Stimulated activated CD4-positive, alpha-beta T cell treated with anti-CD3 and anti-CD28 coated beads, Interleukin-15, amount 100 ng/mL, for 24 hours (primary cell): ENCODE results near the gene CALY.
"Not testable (repeated sequence)": the region's sequence is repeated elsewhere in the genome, so short reads cannot be mapped to it uniquely, and the experiment has no call there.

ENCODE experiments used
- DNase-seq: peaks from one replicate; pipeline ENCODE4 v3.0.0-alpha.2; 2020

CALY gene

DNA sequence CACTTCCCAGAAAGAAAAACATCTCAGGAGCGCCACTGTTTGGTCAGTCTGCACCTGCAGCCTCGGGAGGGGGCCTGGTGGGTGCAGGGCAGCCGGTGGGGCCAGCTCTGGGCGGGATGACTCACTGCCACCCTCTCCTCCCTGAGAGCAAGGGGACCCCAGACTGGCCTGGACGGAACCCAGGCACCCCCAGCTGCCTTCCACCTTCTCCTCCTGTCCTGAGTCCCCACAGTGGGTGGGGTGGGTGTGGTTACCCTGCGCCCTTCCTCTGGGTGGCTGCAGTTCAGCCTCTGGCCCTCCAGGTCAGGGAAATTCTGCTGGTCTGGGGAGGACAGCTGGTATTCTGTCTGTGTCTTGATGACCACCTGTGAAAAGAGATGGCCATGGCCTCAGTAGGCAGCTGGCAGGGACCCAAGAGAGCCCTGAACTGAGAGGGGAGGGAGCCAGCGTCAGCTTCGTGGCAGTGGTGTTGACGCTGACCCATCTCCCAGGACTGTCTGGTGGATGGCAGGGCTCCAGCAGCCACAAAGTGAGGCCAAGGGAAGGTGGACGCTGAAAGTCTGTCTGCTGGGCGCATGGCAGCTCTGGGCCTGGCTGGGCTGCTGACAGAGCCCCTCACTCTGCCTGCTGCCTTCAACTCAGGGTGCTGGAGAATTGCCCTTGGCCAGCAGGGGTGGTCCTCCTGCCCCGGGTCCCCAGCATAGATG is 8.9 kb downstream of the CALY start:
- no peak for DNase-seq

DNA sequence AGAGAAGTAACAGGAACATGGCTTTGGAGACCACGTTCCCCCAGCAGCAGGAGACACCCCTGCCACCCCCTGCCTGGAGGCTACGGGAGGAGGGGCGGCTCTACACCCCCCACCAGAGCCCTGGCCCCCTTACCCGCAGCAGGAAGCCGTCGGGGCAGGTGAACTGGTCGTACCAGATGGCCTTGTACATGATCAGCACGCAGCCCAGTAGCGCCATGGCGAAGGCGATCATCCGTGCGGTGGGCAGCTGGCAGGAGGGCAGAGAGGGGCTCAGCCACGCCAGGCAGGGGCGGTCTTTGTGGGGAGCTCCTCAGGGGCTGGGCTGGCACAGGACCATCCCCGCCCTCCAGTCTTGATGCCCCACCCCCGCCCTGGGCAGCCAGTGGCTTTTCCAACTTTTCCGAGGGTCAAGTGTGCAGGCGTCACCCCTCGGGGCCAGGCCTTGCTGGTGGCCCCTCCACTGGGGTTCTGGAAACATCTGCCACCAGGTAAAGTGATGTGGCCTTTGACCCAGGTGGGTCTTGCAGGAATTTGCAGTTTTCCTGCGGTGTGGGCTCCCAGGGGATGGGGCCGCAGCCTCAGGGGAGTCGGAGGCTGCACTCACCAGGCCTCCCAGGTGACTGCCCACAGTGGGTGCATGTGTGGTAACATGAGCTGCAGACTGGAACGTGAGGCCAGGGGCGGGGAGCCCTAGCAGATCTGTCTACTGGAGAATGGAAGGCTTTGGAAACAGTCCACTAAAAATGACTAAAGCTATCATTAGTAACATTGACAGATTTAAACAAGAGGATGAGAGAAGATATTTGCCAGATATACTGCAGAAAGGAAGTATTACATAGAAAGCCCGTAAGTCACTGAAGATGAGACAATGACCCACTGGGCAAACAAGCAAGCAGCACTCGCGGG is 9.7 kb downstream of the CALY start:
- no peak for DNase-seq

- DNase-seq: no peak
Measured at GRCh38 chr10:133326223-133326551, 10.5 kb downstream of the CALY start.

GRCh38 chr10:133325440-133326222 is 11.1 kb downstream of the CALY start:
- no peak for DNase-seq

DNA sequence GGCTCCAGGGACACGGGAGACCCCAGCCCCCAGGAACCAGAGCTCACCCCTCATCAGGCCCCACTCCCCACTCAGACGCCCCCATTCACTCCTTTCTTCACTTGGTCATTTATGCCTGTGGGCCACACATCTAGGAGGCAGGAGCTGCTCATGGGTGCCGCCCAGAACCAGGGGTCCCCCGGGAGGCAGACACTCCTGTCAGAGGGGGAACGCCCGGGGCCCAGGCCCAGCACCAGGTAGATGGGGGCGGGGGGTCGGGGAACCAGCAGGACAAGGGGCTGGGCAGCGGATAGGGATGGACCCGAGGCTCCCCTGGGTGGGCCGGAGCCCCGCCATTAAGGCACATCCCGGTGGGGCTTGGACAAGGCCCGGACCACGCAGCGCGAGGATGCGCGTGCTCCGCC is 11.8 kb downstream of the CALY start:
- no peak for DNase-seq

DNA sequence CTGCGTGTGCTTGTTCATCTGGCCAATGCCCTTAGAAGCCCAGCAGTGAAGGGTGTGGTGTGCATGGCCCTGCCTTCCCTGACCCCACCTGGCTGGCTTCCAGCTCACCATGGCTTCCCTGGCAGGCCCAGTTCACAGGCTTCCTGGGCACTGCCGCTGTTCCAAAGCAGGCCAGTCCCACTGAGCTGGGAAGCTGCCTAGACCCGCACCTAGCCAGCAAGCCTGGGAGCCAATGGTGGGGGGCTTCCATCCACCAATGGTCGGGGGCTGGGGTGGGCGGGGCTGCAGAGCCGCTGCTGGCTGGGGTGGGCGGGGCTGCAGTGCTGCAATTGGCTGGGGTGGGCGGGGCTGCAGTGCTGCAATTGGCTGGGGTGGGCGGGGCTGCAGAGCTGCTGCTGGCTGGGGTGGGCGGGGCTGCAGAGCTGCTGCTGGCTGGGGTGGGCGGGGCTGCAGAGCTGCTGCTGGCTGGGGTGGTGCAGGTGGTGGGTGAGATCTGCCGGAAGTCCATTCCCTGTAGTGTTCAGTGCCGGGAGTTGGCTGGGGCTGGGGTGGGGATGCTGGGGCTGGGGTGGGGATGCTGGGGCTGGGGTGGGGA is 12.4 kb downstream of the CALY start:
- peak; percentile 78 for DNase-seq

- DNase-seq: not testable (repeated sequence)
Measured at GRCh38 chr10:133322064-133322709, 14.5 kb downstream of the CALY start.

DNA sequence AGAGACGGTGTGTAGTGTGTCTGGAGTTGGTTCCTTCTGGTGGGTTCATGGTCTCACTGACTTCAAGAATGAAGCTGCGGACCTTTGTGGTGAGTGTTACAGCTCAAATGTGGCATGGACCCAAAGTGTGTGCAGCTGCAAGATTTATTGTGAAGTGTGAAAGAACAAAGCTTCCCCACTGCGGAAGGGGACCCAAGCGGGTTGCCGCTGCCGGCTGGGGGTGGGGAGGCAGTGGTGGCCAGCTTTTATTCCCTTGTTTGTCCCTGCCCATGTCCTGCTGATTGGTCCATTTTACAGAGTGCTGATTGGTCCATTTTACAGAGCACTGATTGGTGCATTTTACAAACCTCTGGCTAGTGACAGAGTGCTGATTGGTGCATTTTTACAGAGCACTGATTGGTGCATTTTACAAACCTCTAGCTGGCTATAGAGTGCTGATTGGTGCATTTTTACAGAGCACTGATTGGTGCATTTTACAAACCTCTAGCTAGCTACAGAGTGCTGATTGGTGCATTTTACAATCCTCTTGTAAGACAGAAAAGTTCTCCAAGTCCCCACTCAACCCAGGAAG is 15.8 kb downstream of the CALY start:
- DNase-seq: not testable (repeated sequence)

GRCh38 chr10:133318494-133319127 is 18.1 kb downstream of the CALY start:
- DNase-seq: peak; percentile 80

- DNase-seq: no peak
Measured at GRCh38 chr10:133316732-133317131, 20.0 kb downstream of the CALY start.

DNA sequence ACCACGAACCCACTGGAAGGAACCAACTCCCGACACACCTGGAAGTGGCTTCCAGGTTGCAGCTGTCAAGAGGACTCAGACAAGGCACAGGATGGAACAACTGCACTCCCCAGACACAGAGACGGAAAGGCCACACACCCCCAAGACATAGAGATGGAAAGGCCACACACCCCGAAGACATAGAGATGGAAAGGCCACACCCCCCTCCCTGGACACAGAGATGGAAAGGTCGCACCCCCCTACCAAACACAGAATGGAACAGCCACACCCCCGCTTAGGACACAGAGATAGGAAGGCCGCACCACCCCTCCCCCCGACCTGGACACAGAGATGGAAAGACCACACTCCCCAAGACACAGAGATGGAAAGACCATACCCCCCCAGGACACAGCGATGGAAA is 20.4 kb downstream of the CALY start:
- no peak for DNase-seq

- DNase-seq: no peak
Measured at GRCh38 chr10:133315847-133316246, 20.8 kb downstream of the CALY start.

GRCh38 chr10:133314911-133315310 is 21.8 kb downstream of the CALY start:
- DNase-seq: no peak

GRCh38 chr10:133313192-133313591 is 23.5 kb downstream of the CALY start:
- no peak for DNase-seq

- no peak for DNase-seq
Measured at GRCh38 chr10:133312769-133313145, 23.9 kb downstream of the CALY start.

- no peak for DNase-seq
Measured at GRCh38 chr10:133312016-133312768, 24.5 kb downstream of the CALY start.

DNA sequence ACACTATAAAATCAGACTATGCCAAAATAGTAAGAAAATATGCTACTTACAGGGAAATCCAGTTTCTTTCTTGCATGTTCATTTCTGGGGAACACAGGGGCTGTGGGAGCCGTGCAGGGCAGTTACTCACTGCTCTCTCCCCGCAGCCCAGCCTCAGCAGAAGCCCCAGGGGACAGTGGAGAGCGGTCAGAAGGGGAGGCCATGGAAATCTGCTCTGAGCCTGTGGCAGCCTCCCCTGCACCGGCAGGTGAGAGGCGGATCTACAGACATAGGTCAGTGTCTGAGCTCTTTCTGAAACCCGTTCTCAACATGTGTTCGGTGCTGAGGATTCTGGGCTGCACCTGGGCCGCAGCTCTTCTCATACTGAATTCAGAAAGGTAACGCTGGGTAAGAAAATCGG is 25.1 kb downstream of the CALY start:
- no peak for DNase-seq

- no peak for DNase-seq
Measured at GRCh38 chr10:133310789-133311188, 25.9 kb downstream of the CALY start.

GRCh38 chr10:133310399-133310755 is 26.3 kb downstream of the CALY start:
- no peak for DNase-seq

DNA sequence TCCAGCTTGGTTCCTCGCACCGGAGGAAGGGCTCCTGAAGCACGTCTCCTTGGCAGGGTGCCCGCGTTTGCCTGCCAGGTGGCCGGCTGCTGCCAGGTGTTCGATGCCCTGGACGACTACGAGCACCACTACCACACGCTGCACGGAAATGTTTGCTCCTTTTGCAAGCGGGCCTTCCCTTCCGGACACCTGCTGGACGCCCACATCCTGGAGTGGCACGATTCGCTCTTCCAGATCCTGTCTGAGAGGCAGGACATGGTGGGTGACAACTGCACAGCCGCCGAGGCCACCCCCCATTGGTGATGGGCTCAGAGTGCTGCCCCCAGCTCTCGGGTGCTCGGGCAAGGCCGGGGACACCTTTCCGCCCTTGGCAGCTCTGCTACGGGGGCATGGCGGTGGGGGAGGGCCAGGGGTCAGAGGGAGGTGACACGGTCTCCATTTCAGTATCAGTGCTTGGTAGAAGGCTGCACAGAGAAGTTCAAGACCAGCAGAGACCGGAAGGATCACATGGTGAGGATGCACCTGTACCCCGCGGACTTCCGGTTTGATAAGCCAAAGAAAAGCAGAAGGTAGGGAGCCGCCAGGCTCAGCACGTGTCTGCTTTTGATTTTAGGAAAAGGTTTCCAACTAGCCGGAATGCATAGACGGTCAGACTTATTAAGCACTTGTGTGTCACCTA is 26.8 kb downstream of the CALY start:
- no peak for DNase-seq
